Adrenal gland (tissue), 5 donors: ENCODE measurements around the gene PRDM15.
"Not testable (repeated sequence)": the region's sequence is repeated elsewhere in the genome, so short reads cannot be mapped to it uniquely, and the experiment has no call there.

ENCODE experiments used
- CTCF ChIP-seq, 6 experiments: fragments of 450-650 bp in 4 of 6; fragments of 200-600 bp in 2 of 6; sonication (generic) in 1 of 6; IDR thresholded peaks; 1 replicate in 5 of 6; 2 replicates in 1 of 6; pipeline versions ENCODE4 v1.5.1 to v1.8.0; 2016 to 2021; ENCODE audit warnings: antibody characterized with exemption in 6 of 6, mild to moderate bottlenecking in 2 of 6, moderate library complexity in 1 of 6
- POLR2A ChIP-seq, 2 donors: fragments of 450-650 bp; IDR thresholded peaks; one replicate each; pipeline ENCODE4 v1.6.1; 2017; ENCODE audit warnings: antibody characterized with exemption in 2 of 2, mild to moderate bottlenecking in 2 of 2, moderate library complexity in 1 of 2
- donor health status: DM: no; HTN: no; CAD: no.

- TF ChIP-seq CTCF, POLR2A (IDR thresholded peaks at IDR 0.05): not testable (repeated sequence)
Measured at GRCh38 chr21:41785262-41785661, 93.9 kb downstream of the PRDM15 start.
